K562 (cell line): ENCODE data around the gene CPVL.

ENCODE experiments used
- HDAC6 ChIP-seq: IDR thresholded peaks from 2 replicates; pipeline ENCODE4 v1.6.1; 2012; ENCODE audit warnings: low read depth, mild to moderate bottlenecking, control low read depth, inconsistent platforms, low read length, moderate library complexity
- HDAC8 ChIP-seq: fragments of 450-650 bp; IDR thresholded peaks from 2 replicates; pipeline ENCODE4 v1.6.1; 2016; ENCODE audit warnings: mild to moderate bottlenecking, missing genetic modification characterization, moderate library complexity, missing compliant biosample characterization
- NBN ChIP-seq: fragments of 450-650 bp; IDR thresholded peaks from 2 replicates; pipeline ENCODE4 v1.6.1; 2016; ENCODE audit warnings: low read depth, mild to moderate bottlenecking
- NCOA2 ChIP-seq, 2 experiments: fragments of 450-650 bp; IDR thresholded peaks; 2 replicates each; pipeline ENCODE4 v1.6.1; 2018; ENCODE audit warnings: mild to moderate bottlenecking in 2 of 2, moderate library complexity in 1 of 2; ENCODE audit not compliant: partially characterized antibody in 2 of 2
- NFIC ChIP-seq: fragments of 450-650 bp; IDR thresholded peaks from 2 replicates; pipeline ENCODE4 v1.6.1; 2017; ENCODE audit warnings: mild to moderate bottlenecking, inconsistent platforms
- POLR2A ChIP-seq: fragments of 450-650 bp; conservative IDR thresholded peaks from 2 replicates; pipeline ENCODE4 v1.6.1; 2016
- ZNF274 ChIP-seq: IDR thresholded peaks from 2 replicates; pipeline ENCODE4 v1.6.1; 2011; ENCODE audit warnings: low read depth, mild to moderate bottlenecking, low read length, moderate library complexity, borderline replicate concordance
- TF ChIP-seq, protein P1 (sequence below): fragments of 250-450 bp; sonication (Bioruptor Pico); IDR thresholded peaks from 2 replicates; pipeline ENCODE4 v1.5.0; 2022; ENCODE audit warnings: mild to moderate bottlenecking

DNA sequence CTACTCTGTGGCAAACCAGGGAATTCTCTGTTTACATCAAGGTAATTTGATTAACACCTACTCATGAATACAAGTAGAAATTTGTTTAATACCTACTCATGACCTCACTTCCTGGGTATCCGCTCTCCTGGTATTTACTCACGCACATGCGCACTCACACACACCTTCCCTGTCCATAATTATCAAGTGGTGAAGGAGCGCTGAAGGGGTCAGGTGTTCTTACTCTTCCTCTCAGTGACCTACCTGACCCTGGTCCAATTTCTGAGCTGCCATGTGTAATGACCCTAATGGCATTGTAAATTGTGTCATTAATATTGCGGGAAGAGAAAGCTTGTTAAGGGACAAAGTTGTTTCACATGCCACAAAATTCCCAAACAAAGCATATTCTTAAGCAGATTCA is 146.9 kb downstream of the CPVL start:
- TF ChIP-seq NBN (no peak), POLR2A (no peak), ZNF274 (no peak), NFIC (no peak), HDAC8 (tag) (no peak), NCOA2 (IDR thresholded peaks at IDR 0.05; ENCODE audit: partially characterized antibody in 2 of 2) (no peak), HDAC6 (no peak)
- TF ChIP-seq, protein P1, sequence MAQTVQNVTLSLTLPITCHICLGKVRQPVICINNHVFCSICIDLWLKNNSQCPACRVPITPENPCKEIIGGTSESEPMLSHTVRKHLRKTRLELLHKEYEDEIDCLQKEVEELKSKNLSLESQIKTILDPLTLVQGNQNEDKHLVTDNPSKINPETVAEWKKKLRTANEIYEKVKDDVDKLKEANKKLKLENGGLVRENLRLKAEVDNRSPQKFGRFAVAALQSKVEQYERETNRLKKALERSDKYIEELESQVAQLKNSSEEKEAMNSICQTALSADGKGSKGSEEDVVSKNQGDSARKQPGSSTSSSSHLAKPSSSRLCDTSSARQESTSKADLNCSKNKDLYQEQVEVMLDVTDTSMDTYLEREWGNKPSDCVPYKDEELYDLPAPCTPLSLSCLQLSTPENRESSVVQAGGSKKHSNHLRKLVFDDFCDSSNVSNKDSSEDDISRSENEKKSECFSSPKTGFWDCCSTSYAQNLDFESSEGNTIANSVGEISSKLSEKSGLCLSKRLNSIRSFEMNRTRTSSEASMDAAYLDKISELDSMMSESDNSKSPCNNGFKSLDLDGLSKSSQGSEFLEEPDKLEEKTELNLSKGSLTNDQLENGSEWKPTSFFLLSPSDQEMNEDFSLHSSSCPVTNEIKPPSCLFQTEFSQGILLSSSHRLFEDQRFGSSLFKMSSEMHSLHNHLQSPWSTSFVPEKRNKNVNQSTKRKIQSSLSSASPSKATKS (CRISPR knock-in tag) = no peak
